Measurements from ENCODE around the gene GRK5.

GRK5 gene

GRCh38 chr10:119364645-119365600 is 157.6 kb downstream of the GRK5 start:
- peak; percentile 14 for TF ChIP-seq CTCF (IDR thresholded peaks at IDR 0.05; ENCODE audit: low read depth, low read length, poor library complexity, severe bottlenecking)
- no peak for TF ChIP-seq EZH2phosphoT487 (IDR thresholded peaks at IDR 0.05; ENCODE audit: borderline replicate concordance, low read length)
- Histone ChIP-seq H3K36me3 (ENCODE audit: control insufficient read depth, low read length) (no peaks in the 10 kb centered on the region), H3F3A (ENCODE audit: control insufficient read depth, insufficient read depth) (peaks cover 7% of the 10 kb centered on the region), H3K4me1 (ENCODE audit: control insufficient read depth, low read length) (peaks cover 24% of the 10 kb centered on the region), H3K27me3 (ENCODE audit: control insufficient read depth, low read length) (peaks cover 70% of the 10 kb centered on the region), H3K4me2 (ENCODE audit: low read length) (no peak overlapping the region), H3K79me2 (ENCODE audit: control insufficient read depth, low read length) (no peaks in the 10 kb centered on the region), H3K9me2 (replicated peaks; ENCODE audit: control insufficient read depth, low read length) (no peaks in the 10 kb centered on the region), H3K4me3 (ENCODE audit: low read length) (no peak overlapping the region), H4K20me1 (ENCODE audit: control insufficient read depth, insufficient read depth, low read depth, low read length) (peaks cover 17% of the 10 kb centered on the region), H3K9me3 (ENCODE audit: control insufficient read depth, insufficient read depth, low read length) (peaks cover 3% of the 10 kb centered on the region; the same call in 1 of the 2 replicates), H3K27ac (ENCODE audit: low read depth, low read length) (no peak overlapping the region)

GRCh38 chr10:119365773-119366599 is 158.6 kb downstream of the GRK5 start:
- H3K27ac ChIP-seq (ENCODE audit: low read depth, low read length) = no peak overlapping the region
- H3K27me3 ChIP-seq (ENCODE audit: control insufficient read depth, low read length) = peaks cover 80% of the 10 kb centered on the region
- no peak overlapping the region for H3K4me2 ChIP-seq (ENCODE audit: low read length)
- H4K20me1 ChIP-seq (ENCODE audit: control insufficient read depth, insufficient read depth, low read depth, low read length) = peaks cover 17% of the 10 kb centered on the region
- TF ChIP-seq CTCF (IDR thresholded peaks at IDR 0.05; ENCODE audit: low read depth, low read length, poor library complexity, severe bottlenecking) = no peak
- no peak for TF ChIP-seq EZH2phosphoT487 (IDR thresholded peaks at IDR 0.05; ENCODE audit: borderline replicate concordance, low read length)
- H3K36me3 ChIP-seq (ENCODE audit: control insufficient read depth, low read length) = no peaks in the 10 kb centered on the region
- H3K9me2 ChIP-seq (replicated peaks; ENCODE audit: control insufficient read depth, low read length) = no peaks in the 10 kb centered on the region
- H3K4me3 ChIP-seq (ENCODE audit: low read length) = no peak overlapping the region
- peaks cover 8% of the 10 kb centered on the region for H3F3A ChIP-seq (ENCODE audit: control insufficient read depth, insufficient read depth)
- peaks cover 35% of the 10 kb centered on the region for H3K4me1 ChIP-seq (ENCODE audit: control insufficient read depth, low read length)
- H3K79me2 ChIP-seq (ENCODE audit: control insufficient read depth, low read length) = no peaks in the 10 kb centered on the region
- no peaks in the 10 kb centered on the region for H3K9me3 ChIP-seq (ENCODE audit: control insufficient read depth, insufficient read depth, low read length)

GRCh38 chr10:119367841-119368549 is 160.6 kb downstream of the GRK5 start:
- no peaks in the 10 kb centered on the region for H3K79me2 ChIP-seq (ENCODE audit: control insufficient read depth, low read length)
- peaks cover 54% of the 10 kb centered on the region for H3K4me1 ChIP-seq (ENCODE audit: control insufficient read depth, low read length)

More at GRCh38 chr10:119367841-119368549, 160.6 kb downstream of the GRK5 start:
- H4K20me1 ChIP-seq (ENCODE audit: control insufficient read depth, insufficient read depth, low read depth, low read length) = peaks cover 17% of the 10 kb centered on the region
- H3K4me2 ChIP-seq (ENCODE audit: low read length) = peak overlapping the region; percentile 77
- no peak overlapping the region for H3K27ac ChIP-seq (ENCODE audit: low read depth, low read length)
- H3K4me3 ChIP-seq (ENCODE audit: low read length) = peak overlapping the region; percentile 48; the same call in 1 of the 2 replicates
- peaks cover 9% of the 10 kb centered on the region; the same call in 1 of the 2 replicates for H3K9me3 ChIP-seq (ENCODE audit: control insufficient read depth, insufficient read depth, low read length)
- peaks cover 93% of the 10 kb centered on the region for H3K27me3 ChIP-seq (ENCODE audit: control insufficient read depth, low read length)
- TF ChIP-seq CTCF (IDR thresholded peaks at IDR 0.05; ENCODE audit: low read depth, low read length, poor library complexity, severe bottlenecking) (no peak), EZH2phosphoT487 (IDR thresholded peaks at IDR 0.05; ENCODE audit: borderline replicate concordance, low read length) (no peak)
- H3K9me2 ChIP-seq (replicated peaks; ENCODE audit: control insufficient read depth, low read length) = no peaks in the 10 kb centered on the region
- no peaks in the 10 kb centered on the region for H3K36me3 ChIP-seq (ENCODE audit: control insufficient read depth, low read length)
- peaks cover 14% of the 10 kb centered on the region for H3F3A ChIP-seq (ENCODE audit: control insufficient read depth, insufficient read depth)
